Heart left ventricle (tissue), 13 donors: ENCODE measurements around the gene MPZ.

ENCODE experiments used
- CTCF ChIP-seq, 12 donors: fragments of 200-600 bp; sonication (generic) in 4 of 12; IDR thresholded peaks; one replicate each; pipeline versions ENCODE4 v1.5.0 to v1.8.0; 2018 to 2022; ENCODE audit warnings: antibody characterized with exemption in 12 of 12, mild to moderate bottlenecking in 5 of 12
- POLR2A ChIP-seq, 2 donors: fragments of 450-650 bp; IDR thresholded peaks; one replicate each; pipeline ENCODE4 v1.6.1; 2017; ENCODE audit warnings: antibody characterized with exemption in 2 of 2, mild to moderate bottlenecking in 2 of 2, moderate library complexity in 2 of 2
- donor health status: ischemic (EF 13 %, LVEDD 7.1; RV severe dilation, severe dysfunction).
- donor health status: DM: no; HTN: yes; CAD: no.
- donor health status: DM: no; HTN: no; CAD: no.
- donor health status: ischemic (EF 25% LVEDD 6.9; RV normal size, moderate dysfunction).
- donor health status: ischemic (EF 25% LVEDD 5.7; RV mildly dilated, moderate dysfunction).
- donor health status: ischemic (EF 35%, LVEDD 5.7; RV mildly dilated, moderate dysfunction).
- donor health status: nonischemic (EF 11% LVEDD 7.7; RV severe dilation, severe dysfunction).
- donor health status: DM: yes; HTN: yes; CAD: no.
- donor health status: PGD.
- donor health status: ischemic (EF 29% LVEDD 5.4; RV normal size, mild dysfunction).
- donor health status: nonischemic (EF 23%, LVEDD 6.1; RV moderate dilation, normal function).

DNA sequence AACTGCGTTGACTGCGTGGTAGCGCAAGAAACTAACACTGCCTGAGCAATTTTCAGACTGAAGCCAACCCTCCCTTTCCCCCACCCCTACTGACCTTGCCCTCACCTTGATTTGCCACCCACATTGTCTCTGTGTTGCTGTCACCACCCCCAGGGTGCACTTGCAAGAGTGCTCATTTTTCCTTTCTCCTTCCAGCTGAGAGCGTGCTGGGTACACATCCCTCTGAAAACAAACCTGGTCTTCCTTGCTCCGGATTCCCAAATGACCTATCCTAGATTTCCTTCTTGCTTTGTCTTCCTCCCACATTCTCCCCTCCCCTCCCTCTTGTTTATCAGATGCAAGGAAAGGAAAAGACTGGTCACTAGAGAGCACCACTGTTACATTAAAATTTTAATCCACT is 24.2 kb downstream of the MPZ start:
- no peak for TF ChIP-seq CTCF (IDR thresholded peaks at IDR 0.05)
- no peak for TF ChIP-seq POLR2A (IDR thresholded peaks at IDR 0.05)
